HG02870 (cell line): Measurements from ENCODE around the gene IL12RB2.

Experiments used
- ATAC-seq: cut with Tn5 transposase; IDR thresholded peaks from one replicate; pipeline ENCODE4 v1.9.1; 2021; ENCODE audit warnings: mild to moderate bottlenecking, moderate library complexity; ENCODE audit not compliant: unreplicated experiment

IL12RB2 gene

GRCh38 chr1:67313934-67314671 lies 6.4 kb downstream of the IL12RB2 start:
- no peak for ATAC-seq

- no peak for ATAC-seq
Observed at GRCh38 chr1:67314696-67315095, 7.0 kb downstream of the IL12RB2 start.

- ATAC-seq: no peak
Observed at GRCh38 chr1:67316180-67316902, 8.7 kb downstream of the IL12RB2 start.

GRCh38 chr1:67316918-67317317 lies 9.2 kb downstream of the IL12RB2 start:
- no peak for ATAC-seq

- ATAC-seq: peak; percentile 53
Observed at GRCh38 chr1:67317803-67318202, 10.1 kb downstream of the IL12RB2 start.

- no peak for ATAC-seq
Observed at GRCh38 chr1:67322442-67322841, 14.8 kb downstream of the IL12RB2 start.

- no peak for ATAC-seq
Observed at GRCh38 chr1:67323087-67323486, 15.4 kb downstream of the IL12RB2 start.

GRCh38 chr1:67324068-67324467 lies 16.4 kb downstream of the IL12RB2 start:
- no peak for ATAC-seq

- ATAC-seq: no peak
Observed at GRCh38 chr1:67327864-67328466, 20.3 kb downstream of the IL12RB2 start.

GRCh38 chr1:67332653-67333529 lies 25.2 kb downstream of the IL12RB2 start:
- peak; percentile 84 for ATAC-seq

GRCh38 chr1:67333603-67334002 lies 25.9 kb downstream of the IL12RB2 start:
- ATAC-seq: no peak

GRCh38 chr1:67335411-67335810 lies 27.7 kb downstream of the IL12RB2 start:
- no peak for ATAC-seq

GRCh38 chr1:67336157-67336556 lies 28.5 kb downstream of the IL12RB2 start:
- ATAC-seq: no peak

- ATAC-seq: no peak
Observed at GRCh38 chr1:67336783-67337182, 29.1 kb downstream of the IL12RB2 start.

- ATAC-seq: peak; percentile 27
Observed at GRCh38 chr1:67338642-67339041, 31.0 kb downstream of the IL12RB2 start.

GRCh38 chr1:67339623-67340343 lies 32.1 kb downstream of the IL12RB2 start:
- ATAC-seq: peak; percentile 29

GRCh38 chr1:67342076-67342890 lies 34.6 kb downstream of the IL12RB2 start:
- ATAC-seq: peak; percentile 30

- ATAC-seq: no peak
Observed at GRCh38 chr1:67345556-67345955, 37.9 kb downstream of the IL12RB2 start.

- no peak for ATAC-seq
Observed at GRCh38 chr1:67346982-67347381, 39.3 kb downstream of the IL12RB2 start.
